HG02678 (cell line): ENCODE results near the gene GPR132.
"Not testable (repeated sequence)": the region's sequence is repeated elsewhere in the genome, so short reads cannot be mapped to it uniquely, and the experiment has no call there.

Source experiments
- ATAC-seq: cut with Tn5 transposase; IDR thresholded peaks from one replicate; pipeline ENCODE4 v1.9.1; 2021; ENCODE audit warnings: mild to moderate bottlenecking, moderate library complexity; ENCODE audit not compliant: unreplicated experiment

GPR132 gene

DNA sequence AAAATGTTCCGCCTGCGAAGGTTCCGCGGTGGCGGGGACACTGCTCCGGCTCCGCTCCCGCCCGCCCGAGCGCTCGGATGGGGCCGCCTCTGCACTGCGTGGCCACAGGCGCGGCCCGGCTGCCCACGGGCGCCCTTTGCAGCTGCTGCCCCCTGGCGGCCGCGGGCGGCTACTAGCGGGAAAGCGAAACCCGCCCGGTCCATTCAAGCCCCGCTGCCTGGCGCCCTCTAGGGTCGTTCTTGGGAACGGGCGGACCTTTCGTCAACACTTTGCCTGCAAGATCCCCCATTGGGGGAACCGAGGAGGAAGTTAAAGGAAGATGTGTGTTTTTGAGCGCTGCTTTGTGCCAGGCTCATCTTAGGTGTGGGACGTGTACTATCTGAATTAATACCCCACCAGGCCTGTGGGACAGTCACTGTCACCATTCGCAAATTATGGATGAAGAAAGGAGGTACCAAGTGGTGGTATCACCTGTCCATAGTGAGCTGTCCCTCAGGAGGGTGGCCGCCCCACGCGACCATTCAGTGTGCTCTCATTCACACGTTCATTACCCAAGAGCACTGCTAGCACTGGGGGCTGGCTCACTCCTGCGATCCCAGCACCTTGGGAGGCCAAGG lies 19.4 kb downstream of the GPR132 start:
- ATAC-seq, result peak; percentile 70

DNA sequence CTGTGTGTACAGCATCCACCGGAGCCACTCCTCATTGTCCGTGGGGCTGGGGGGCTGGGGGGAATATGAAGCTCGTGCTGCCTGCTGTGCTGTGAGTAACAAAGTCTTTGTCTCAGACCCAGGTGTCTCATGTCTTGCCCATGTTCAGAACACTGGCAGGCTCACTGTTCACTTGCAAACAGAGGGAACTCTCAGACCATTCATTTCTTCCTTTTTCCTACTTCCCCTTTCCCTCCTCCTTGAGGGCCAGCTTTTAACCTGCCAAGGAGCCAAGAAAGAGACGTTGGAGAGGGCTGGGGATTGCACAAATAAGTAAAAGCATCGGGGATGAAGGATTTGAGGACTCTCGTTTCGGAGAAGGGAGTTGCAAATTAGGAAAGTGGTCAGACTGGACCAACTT lies 21.6 kb downstream of the GPR132 start:
- ATAC-seq, result no peak

DNA sequence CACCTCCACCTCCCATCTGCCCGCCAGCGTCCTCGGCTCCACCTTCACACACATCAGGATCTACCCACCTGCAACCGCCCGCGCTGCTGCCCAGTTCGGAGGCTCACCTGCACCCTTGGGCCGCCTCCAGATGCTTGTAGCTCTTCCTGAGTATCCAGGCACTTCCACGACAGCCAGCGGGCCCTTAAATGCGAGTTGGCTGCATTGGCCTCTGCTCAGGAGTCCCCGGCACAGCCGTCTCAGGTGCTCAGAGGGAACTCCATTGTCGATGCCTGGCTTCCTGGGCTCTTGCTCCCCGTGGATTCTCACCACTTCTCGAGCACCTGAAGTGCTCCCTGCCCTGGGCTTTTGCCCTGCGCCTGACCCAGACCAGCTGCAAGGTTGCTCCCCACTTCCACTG lies 22.4 kb downstream of the GPR132 start:
- ATAC-seq, result no peak

DNA sequence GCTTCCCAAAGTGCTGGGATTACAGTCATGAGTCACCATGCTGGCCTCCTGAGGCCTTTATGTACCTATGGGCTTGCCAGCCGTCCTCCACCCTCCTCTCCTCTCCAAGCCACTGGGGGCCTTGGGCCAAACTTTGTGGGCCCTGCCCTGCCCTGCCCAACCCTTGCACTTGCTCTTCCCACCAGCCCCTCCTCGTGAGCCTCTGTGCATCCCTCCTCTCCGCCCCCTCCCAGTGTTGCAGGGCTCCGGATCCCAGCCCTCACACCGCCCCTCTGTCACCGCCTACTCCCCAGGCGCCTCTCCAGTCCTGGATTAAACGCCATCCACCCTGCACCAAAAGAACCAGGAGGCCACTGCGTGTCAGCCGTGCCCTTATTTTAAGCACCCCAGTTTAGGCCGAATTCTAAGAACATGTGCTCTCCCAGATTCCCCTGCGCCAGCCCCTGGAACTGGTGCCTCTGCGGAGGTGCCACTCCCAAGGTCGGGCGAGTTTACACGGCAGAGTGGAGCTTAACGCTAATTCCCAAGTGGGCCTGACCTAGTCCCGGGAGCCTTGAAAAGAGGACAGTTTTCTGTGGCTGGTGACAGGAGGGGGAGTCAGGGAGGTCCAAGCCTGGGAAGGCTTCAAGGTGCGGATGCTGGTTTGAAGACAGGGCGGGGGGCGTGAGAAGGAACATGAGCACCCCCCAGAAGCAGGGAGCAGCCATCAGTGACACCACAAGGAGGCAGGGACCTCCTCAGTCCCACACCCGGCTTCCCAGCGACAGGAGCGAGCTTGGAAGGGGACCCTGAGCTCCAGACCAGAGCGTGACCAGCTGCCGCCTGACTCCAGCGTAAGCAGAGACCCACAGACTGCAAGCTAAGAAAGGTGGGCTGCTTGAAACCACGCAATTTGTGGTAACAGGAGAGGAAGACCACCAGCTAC lies 23.1 kb downstream of the GPR132 start:
- no peak for ATAC-seq

DNA sequence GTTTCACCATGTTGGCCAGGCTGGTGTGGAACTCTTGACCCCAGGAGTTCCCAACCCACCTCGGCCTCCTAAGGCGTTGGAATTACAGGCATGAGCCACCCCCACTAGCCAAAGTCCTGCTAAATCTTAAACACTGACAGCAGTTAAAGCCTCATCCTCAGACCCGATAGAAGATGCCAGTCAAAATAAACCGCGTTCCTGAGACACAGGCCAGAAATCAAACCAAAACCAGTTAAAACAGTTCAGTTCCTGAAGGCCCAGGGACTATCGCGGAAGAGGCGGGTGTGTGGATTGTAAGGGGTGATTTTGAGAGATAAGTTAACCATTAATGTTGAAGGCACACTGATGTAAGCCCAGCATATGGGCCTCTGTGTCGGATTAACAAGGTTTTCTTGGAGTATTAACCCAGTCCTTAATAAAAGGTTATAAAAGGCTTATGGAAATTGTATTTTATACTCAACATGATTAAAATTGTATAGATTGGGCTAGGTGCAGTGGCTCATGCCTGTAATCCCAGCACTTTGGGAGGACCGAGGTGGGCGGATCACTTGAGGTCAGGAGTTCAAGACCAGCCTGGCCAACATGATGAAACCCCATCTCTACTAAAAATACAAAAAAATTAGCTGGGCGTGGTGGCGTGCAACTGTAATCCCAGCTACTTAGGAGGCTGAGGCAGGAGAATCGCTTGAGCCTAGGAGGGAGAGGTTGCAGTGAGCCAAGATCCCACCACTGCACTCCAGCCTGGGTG lies 25.6 kb downstream of the GPR132 start:
- ATAC-seq, result no peak

DNA sequence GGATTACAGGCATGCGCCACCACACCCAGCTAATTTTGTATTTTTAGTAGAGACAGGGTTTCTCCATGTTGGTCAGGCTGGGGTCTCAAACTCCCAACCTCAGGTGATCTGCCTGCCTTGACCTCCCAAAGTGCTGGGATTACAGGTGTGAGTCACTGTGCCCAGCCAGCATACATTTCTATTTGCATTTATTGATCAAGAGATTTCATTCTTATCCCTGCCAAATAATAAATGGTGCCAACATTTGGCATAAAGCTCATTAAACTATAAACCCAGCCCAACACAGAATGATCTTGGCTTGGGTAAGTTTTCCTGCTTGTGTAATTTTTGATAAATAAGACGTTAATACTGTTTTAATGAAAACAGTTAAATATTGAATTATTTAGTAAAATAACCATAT lies 29.6 kb downstream of the GPR132 start:
- not testable (repeated sequence) for ATAC-seq

DNA sequence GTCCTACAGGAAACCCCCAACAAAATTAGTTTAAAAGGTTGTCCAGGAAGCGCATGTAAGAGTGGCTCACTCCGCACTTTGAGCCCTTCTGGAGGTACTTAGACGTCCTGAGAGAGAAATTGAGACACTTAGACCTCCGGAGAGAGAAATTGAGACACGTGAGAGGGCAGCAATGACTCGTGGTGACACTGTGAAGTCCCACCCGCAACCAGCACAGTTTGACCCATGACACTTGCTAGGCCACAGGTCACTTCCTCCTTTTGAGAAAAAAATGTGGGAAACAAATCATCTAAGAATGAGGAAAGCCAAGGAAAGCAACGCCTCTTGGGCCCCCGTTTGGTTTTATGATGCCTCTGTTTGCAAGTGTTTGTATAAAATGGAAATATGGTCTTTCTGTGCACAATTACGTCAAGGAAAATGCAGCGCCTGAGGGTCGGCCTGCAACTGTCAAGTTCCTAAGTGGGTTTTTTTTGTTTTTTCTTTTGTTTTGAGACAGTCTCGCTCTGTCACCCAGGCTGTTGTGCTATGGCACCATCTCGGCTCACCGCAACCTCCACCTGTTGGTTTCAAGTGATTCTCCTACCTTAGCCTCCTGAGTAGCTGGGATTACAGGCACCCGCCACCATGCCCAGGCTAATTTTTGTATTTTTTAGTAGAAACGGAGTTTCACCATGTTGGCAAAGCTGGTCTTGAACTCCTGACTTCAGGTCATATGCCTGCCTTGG lies 30.8 kb downstream of the GPR132 start:
- no peak for ATAC-seq

DNA sequence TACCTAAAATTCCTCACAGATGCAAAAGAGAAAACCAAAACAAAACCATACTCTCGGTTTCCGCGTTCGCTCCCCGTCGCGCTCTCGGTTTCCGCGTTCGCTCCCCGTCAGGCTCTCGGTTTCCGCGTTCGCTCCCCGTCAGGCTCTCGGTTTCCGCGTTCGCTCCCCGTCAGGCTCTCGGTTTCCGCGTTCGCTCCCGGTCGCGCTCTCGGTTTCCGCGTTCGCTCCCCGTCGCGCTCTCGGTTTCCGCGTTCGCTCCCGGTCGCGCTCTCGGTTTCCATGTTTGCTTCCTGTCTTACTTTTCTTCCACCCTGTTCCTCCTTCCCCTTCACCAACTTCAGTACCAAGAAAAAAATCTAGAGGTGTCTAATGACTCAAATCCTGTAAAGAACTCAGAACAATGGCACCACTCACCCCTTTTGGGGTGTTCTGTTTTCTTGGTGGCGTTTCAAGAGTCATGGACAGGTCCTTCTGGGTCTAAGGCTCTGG lies 31.8 kb downstream of the GPR132 start:
- not testable (repeated sequence) for ATAC-seq

DNA sequence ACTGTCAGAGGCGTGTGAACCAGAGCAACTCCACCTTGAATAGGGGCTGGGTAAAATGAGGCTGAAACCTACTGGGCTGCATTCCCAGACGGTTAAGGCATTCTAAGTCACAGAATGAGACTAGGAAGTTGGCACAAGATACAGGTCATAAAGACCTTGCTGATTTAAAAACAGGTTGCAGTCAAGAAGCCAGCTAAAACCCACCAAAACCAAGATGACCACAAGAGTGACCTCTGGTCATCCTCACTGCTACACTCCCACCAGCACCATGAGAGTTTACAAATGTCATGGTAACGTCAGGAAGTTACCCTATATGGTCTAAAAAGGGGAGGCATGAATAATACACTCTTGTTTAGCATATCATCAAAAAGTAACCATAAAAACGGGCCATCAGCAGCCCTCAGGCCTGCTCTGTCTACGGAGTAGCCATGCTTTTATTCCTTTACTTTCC lies 32.8 kb downstream of the GPR132 start:
- not testable (repeated sequence) for ATAC-seq

DNA sequence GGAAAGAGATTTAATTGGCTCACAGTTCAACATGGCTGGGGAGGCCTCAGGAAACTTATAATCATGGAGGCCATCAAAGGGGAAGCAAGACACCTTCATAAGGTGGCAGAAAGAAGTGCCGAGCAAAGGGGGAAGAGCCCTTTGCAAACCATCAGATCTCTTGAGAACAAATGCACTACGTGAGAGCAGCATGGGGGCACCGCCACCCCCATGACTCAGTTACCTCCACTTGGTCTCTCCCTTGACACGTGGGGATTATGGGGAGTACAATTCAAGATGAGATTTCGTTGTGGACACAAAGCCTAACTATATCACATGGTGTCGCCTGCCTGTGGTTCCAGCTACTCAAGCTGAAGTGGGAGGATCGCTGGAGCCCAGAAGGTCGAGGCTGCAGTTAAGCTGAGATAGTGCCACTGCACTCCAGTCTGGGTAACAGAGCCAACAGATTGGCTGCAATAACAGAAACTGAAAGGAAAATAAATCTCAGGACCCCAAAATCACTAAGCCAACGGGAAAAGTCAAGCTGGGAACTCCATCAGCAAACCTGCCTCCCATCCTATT lies 34.3 kb downstream of the GPR132 start:
- ATAC-seq, result no peak

DNA sequence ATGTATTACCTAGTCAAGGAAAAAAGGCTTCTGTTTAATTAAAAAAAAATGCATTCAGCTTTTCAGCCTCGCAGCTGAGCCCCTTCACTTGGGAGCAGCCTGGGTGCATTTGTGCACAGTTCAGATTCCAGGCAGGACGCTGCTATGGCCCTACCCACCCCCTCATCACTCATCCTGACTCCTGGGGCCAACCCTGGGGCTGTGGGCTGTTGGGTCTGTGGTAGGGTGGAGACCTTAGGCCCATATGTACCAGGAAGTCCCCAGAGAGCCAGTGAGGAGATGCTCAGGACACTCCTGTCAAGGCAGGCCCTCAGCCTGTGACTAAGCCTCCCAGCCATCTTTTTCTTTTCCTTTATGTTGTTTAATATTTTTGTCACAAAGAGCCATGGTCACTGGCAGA lies 35.0 kb downstream of the GPR132 start:
- ATAC-seq, result no peak

DNA sequence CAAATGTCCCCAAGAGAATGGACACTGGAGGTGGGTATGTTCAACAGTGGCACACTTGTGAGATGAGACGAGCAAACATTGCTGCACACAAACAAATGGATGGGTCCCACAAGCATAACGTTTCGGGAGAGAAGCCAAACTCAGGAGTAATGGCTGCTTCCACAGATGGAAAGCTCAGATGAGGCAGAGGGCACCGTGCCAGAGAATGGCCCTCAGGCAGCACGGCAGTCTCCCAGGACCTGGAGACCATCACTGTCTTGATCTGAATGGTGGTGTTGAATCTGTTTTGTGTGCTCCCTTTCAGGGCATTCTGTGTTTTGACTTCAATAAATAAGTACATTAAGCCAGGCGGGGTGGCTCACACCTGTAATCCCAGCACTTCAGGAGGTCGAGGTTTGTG lies 35.8 kb downstream of the GPR132 start:
- ATAC-seq, result no peak

DNA sequence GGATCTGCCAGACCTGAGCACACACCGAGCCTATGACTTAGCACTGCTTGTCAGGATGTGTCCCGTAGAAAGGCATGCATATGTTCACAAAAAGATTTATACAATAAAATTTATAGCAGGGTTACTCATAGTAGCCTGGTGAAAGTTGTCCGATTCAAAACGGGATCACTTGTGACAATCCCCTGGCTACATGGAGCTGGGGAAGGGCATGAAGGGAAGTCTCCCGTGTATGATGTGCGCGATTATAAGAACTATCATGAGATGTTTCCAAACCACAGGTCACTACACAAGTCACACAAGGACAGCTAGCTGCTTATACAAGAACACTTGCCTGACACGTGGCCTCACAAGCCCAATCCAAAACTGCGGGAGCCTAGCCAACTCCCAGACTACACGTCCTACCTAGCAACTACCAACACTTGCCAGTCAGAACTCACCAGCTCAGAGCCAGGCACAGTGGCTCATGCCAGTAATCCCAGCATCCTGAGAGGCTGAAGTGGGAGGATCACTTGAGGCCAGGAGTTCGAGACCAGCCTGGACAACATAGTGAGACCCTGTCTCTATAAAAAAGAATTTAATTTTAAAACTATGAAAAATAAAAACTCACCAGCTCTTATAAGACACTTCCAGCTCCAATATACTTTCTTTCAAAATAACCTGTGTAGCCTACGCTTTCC lies 36.8 kb downstream of the GPR132 start:
- no peak for ATAC-seq

DNA sequence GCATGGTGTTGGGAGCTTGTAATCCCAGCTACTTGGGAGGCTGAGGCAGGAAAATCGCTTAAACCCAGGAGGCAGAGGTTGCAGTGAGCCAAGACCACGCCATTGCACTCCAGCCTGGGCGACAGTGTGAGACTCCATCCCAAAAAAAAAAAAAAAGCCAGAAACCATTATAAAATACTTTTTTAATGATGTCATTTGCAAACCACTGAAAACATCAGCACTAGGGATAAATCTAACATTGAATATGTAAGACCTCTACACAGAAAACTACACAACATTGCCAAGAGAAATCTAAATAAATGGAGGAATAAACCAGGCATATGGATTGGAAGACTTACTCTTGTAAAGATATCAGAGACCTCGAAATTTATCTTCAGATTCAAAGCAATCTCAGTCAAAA lies 37.5 kb downstream of the GPR132 start:
- ATAC-seq, result not testable (repeated sequence)

DNA sequence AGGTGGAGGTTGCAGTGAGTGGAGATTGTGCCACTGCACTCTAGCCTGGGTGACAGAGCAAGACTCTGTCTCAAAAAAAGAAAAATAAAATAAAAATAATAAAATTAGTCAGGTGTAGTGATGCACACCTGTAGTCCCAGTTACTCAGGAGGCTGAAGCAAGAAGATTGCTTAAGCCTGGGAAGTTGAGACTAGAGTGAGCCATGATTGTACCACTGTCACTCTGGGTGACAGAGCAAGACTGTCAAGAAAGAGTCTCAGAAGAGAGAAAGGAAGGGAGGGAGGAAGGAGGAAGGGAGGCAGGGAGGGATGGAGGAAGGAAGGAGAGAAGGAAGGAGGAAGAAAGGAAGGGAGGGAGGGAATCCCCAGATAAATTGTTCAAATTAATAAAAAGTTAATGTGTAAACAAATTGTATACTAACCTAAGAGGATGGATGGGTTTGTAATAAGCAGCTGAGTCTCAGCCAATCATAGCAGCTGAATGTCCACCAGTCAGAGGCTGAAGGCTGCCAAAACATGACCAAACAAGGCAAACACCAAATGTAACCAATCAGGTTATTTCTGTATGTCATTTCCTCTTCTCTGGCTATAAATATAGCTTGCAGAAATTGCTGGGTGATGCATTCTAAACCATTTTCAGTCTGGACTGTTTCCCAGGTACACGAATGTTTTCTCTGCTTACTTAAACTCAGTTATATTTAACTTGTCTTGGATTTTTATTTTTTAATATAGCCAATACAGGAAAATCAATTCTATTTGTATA lies 38.2 kb downstream of the GPR132 start:
- no peak for ATAC-seq

DNA sequence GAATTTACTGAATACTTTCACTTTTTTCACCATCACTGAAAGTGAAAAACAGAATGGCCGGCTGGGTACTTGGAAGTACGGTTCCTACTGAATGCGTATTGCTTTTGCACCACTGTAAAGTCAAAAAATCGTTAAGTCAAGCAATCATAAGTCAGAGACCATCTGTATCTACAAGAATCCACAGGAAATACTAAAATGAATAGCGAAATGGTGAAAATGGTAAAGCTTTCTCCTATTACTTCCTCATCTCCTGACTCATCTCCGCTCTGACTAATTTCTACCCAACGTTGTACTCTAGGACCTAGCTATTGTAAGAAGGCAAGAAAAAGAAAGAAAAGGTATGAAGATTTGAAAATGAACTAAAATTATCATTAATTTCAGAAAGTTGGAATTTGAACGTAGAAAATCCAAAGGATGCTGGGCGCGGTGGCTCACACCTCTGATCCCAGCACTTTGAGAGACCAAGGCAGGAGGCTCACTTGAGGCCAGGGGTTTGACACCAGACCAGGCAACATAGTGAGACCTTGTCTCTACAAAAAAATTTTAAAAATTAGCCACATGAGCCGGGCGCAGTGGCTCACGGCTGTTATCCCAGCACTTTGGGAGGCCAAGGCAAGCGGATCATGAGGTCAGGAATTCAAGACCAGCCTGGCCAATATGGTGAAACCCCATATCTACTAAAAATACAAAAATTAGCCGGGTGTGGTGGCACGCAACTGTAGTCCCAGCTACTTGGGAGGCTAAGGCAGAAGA lies 39.0 kb downstream of the GPR132 start:
- no peak for ATAC-seq

DNA sequence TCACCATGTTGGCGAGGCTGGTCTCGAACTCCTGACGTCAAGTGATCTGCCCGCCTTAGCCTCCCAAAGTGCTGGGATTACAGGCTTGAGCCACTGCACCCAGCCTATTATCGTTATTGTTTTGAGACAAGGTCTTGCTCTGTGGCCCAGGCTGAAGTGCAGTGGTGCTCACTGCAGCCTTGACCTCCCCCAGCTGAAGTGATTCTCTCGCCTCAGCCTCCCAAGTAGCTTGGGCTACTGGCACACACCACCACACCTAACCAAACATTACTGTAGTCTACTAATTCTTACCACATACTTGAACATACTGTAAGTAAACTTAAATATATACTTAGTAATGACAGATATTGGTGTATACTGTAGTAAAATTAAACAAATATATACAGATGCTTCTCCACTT lies 39.8 kb downstream of the GPR132 start:
- no peak for ATAC-seq

DNA sequence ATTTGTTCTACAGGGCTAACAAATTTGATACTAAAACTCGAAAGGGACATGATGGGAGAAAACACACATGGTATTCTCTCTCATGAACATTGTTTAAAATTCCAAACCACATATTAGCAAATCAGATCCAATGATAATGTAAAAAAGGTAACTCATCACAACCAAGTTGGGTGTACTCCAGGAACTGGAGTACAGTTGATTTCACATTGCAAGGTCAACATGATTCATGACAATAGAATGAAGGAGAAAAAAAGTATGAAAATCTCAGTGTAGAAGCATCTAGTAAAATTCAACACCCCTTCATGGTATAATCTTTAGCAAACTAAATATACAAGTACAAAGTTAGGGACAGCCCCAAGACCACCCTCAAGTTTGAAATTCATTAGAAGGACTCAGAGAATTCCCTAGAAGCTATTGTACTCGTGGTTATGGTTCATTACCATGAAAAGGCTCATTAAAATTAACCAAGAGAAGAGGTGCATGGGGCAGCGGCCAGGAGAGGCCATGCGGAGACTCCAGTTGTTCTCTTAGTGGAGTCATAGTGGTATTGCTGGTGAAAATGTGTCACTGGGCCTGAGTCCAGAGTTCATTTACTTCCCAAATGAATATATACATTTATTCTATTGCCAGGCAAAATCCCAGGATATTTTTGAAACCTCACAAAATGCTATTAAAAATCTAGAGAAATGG lies 41.3 kb downstream of the GPR132 start:
- ATAC-seq, result no peak
